HepG2 (cell line): Measurements from ENCODE around the gene ITGA6. TPM values are rescaled to one million over a fixed set of nuclear protein-coding genes. Genes with fewer than 3 reads are reported as not detected.
A peak's percentile ranks its signal among the peaks of the same experiment; 100 is the strongest.

Source experiments
- CREB1 ChIP-seq, 2 experiments: fragments of 450-650 bp in 1 of 2; IDR thresholded peaks; 2 replicates each; pipeline ENCODE4 v1.6.1; 2016 to 2017; ENCODE audit warnings: control low read depth in 1 of 2, mild to moderate bottlenecking in 1 of 2, missing compliant biosample characterization in 1 of 2, missing genetic modification characterization in 1 of 2
- CREM ChIP-seq, 2 experiments: sonication (generic) in 1 of 2; formaldehyde crosslinking in 1 of 2; IDR thresholded peaks; 2 replicates each; pipeline versions ENCODE4 v1.4.0 to v1.6.1; 2016 to 2020; ENCODE audit warnings: antibody characterized with exemption in 1 of 2, mild to moderate bottlenecking in 1 of 2, missing genetic modification reagents in 1 of 2
- GATAD1 ChIP-seq: IDR thresholded peaks from 2 replicates; pipeline ENCODE4 v1.6.1; 2016; ENCODE audit warnings: missing genetic modification reagents, missing compliant biosample characterization
- HES4 ChIP-seq: sonication (generic); formaldehyde crosslinking; IDR thresholded peaks from 2 replicates; pipeline ENCODE4 v1.9.0; 2021; ENCODE audit warnings: mild to moderate bottlenecking, missing genetic modification reagents, borderline replicate concordance
- HOXA3 ChIP-seq: sonication (generic); formaldehyde crosslinking; IDR thresholded peaks from 2 replicates; pipeline ENCODE4 v1.5.0; 2020; ENCODE audit warnings: missing genetic modification reagents
- RBFOX2 ChIP-seq: fragments of 200-400 bp; formaldehyde crosslinking; IDR thresholded peaks from 2 replicates; pipeline ENCODE4 v1.6.1; 2017; ENCODE audit warnings: low read depth, mild to moderate bottlenecking, low read length
- SIN3B ChIP-seq: fragments of 150-350 bp; IDR thresholded peaks from 2 replicates; pipeline ENCODE4 v1.6.1; 2014; ENCODE audit warnings: low read length
- SNAPC2 ChIP-seq: sonication (generic); formaldehyde crosslinking; IDR thresholded peaks from 2 replicates; pipeline ENCODE4 v1.8.1; 2022; ENCODE audit warnings: mild to moderate bottlenecking, missing genetic modification reagents
- SP5 ChIP-seq: IDR thresholded peaks from 2 replicates; pipeline ENCODE4 v1.6.1; 2016; ENCODE audit warnings: low read depth, borderline replicate concordance
- ZFP36L2 ChIP-seq: sonication (generic); formaldehyde crosslinking; IDR thresholded peaks from 2 replicates; pipeline ENCODE4 v1.4.0; 2020; ENCODE audit warnings: missing genetic modification reagents
- ZNF547 ChIP-seq: sonication (generic); formaldehyde crosslinking; IDR thresholded peaks from 2 replicates; pipeline ENCODE4 v1.5.1; 2020; ENCODE audit warnings: mild to moderate bottlenecking, missing genetic modification reagents
- ZNF556 ChIP-seq: sonication (generic); formaldehyde crosslinking; IDR thresholded peaks from 2 replicates; pipeline ENCODE4 v1.4.0; 2020; ENCODE audit warnings: mild to moderate bottlenecking, missing genetic modification reagents, borderline replicate concordance
- ZNF678 ChIP-seq: sonication (generic); formaldehyde crosslinking; IDR thresholded peaks from 2 replicates; pipeline ENCODE4 v1.4.0; 2020; ENCODE audit warnings: mild to moderate bottlenecking, missing genetic modification reagents
- polyA plus RNA-seq, 8 experiments: library from polyadenylated mRNA; depleted of rRNA in 3 of 8; stranded (reverse) in 7 of 8; unstranded in 1 of 8; fragments of >200 nt; fragmentation: Illumina TruSeq in 4 of 8; extraction: Trizol in 4 of 8; gene quantifications; 2 replicates each; pipeline versions ENCODE4 v1.2.1 to v1.2.3, GENCODE V29; 2011 to 2016; ENCODE audit warnings: low read depth in 4 of 8, missing spikeins in 1 of 8, mixed read lengths in 1 of 8; ENCODE audit not compliant: insufficient read depth in 1 of 8
- total RNA-seq, 5 experiments: library from RNA; depleted of rRNA; stranded (reverse); fragments of >200 nt; fragmentation: Illumina TruSeq; extraction: Trizol; gene quantifications; 2 replicates each; pipeline ENCODE4 v1.2.3, GENCODE V29; 2016; ENCODE audit warnings: low read depth in 1 of 5
- TF ChIP-seq, protein P1 (sequence below): sonication (generic); formaldehyde crosslinking; IDR thresholded peaks from 2 replicates; pipeline ENCODE4 v1.5.0; 2020; ENCODE audit warnings: missing genetic modification reagents, mild to moderate bottlenecking, borderline replicate concordance

Gene ITGA6
- total and polyA plus RNA-seq, 2 of the 13 experiments (the other 11 are each of a cell fraction or from before 2014, with no cell fraction given), result 24.0 to 92.5 TPM

DNA sequence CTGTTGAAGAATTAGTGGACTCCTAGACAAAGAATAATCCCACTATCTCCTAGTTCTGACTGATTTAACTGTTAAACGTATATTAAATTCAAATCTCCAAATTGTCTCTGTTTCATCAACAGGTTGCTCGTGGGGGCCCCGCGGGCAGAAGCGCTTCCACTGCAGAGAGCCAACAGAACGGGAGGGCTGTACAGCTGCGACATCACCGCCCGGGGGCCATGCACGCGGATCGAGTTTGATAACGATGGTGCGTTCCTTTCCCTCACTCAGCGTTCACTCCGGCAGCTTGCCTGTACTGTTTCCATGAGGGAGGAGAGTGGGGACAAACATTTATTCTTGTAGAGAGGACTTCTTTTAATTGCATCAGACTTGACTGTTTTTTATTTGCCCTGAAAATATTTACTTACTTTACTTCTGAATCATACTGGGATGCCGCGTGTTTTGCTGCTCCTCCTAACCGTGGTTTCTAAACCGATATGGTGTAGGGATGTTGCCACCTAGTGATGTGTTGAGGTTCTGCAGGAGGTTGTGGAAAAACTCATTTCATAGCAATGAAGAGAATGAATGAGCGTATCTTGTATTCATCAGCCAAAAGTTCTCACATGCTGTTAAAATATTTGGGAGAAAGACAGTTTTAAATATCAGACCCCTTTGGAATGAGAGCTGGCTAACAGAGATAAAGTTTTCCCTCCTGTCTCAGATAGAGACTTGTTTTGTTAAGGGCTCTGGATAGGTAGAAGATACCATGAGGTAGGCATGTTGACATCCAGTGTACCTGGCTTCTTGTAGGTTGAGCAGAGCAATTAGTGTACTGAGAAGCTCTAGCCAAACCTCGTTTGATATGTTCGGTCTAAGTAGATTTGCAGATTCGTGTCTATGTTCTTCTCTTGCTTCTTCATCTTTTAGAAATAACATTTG lies 38.3 kb downstream of the ITGA6 start (continued):
- TF ChIP-seq RBFOX2 (no peak), ZNF556 (CRISPR knock-in tag) (peak; percentile 84; the same call in 1 of the 2 replicates), CREM (IDR thresholded peaks at IDR 0.05) (peak; percentile 42; the same call in 1 of the 2 replicates), CREM (CRISPR knock-in tag; IDR thresholded peaks at IDR 0.05) (no peak), ZFP36L2 (CRISPR knock-in tag) (no peak), HES4 (CRISPR knock-in tag) (no peak), ZNF547 (CRISPR knock-in tag) (no peak), SIN3B (peak; percentile 24; the same call in 1 of the 2 replicates), SP5 (CRISPR knock-in tag) (peak; percentile 60; the same call in 1 of the 2 replicates), ZNF678 (CRISPR knock-in tag) (peak; percentile 28; the same call in 1 of the 2 replicates), CREB1 (IDR thresholded peaks at IDR 0.05) (no peak), CREB1 (CRISPR knock-in tag; IDR thresholded peaks at IDR 0.05) (0 out of 2 replicates have a peak, but pooled peaks have one; percentile 3), HOXA3 (CRISPR knock-in tag) (peak; percentile 59; the same call in 1 of the 2 replicates), SNAPC2 (0 out of 2 replicates have a peak, but pooled peaks have one; percentile 54), GATAD1 (CRISPR knock-in tag) (peak; percentile 35; the same call in 1 of the 2 replicates)
- TF ChIP-seq, protein P1, sequence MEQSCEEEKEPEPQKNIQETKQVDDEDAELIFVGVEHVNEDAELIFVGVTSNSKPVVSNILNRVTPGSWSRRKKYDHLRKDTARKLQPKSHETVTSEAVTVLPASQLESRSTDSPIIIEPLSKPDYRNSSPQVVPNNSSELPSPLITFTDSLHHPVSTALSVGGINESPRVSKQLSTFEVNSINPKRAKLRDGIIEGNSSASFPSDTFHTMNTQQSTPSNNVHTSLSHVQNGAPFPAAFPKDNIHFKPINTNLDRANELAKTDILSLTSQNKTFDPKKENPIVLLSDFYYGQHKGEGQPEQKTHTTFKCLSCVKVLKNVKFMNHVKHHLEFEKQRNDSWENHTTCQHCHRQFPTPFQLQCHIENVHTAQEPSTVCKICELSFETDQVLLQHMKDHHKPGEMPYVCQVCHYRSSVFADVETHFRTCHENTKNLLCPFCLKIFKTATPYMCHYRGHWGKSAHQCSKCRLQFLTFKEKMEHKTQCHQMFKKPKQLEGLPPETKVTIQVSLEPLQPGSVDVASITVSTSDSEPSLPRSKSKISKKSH (CRISPR knock-in tag), result no peak
